Measurements from ENCODE around the gene RBP3. TPM values are rescaled to one million over a fixed set of nuclear protein-coding genes. Genes with fewer than 3 reads are reported as not detected.

RBP3 gene
- total RNA-seq, 2 donors from 2014 or later = not detected

DNA sequence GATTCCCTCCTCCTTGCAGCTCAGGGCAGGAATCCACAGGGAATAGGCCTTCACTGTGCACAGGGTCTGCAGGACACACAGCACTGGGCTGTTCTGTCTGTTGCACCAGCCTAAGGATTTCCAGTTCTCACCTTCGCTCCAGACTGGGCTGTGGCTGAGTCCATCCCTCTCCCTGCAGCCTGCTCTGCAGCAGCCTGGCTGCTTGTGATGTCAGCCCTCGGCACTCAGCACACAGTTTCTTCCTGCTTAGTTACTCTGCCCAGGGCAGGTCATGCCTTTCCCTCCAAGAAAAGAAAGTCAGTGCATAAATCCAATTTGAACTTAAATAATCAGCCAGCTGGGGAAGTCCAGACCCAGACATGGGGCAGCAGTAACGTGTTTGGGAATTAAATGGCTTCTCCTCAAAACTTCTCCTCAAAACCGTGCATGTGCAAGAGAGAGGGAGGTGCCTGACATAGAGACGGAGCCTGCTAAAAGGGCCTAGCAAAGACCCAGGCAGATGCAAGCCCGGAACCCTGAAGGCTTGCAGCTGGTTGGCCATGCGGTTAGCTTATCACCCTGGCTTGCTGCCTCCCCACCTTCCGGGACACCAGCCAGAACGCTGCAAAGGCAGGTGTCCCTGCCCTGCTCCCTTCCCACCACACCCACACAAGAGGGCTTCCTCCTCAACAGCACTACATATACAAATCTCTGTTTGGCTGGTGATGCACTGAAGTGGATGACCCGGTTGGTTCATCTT lies 36.8 kb upstream of the RBP3 start:
- H3K27me3 Mint-ChIP-seq = peaks cover 6% of the 10 kb centered on the region
- peaks cover 19% of the 10 kb centered on the region for H3K4me1 Mint-ChIP-seq
- H3K9me3 ChIP-seq (ENCODE audit: control insufficient read depth, low read length, poor library complexity, severe bottlenecking) = no peaks in the 10 kb centered on the region
- ATAC-seq (peak; percentile 79), DNase-seq (peak in 2 of 3 donors; percentile 17)
- peak overlapping the region; percentile 66 for H3K4me3 Mint-ChIP-seq
- no peaks in the 10 kb centered on the region for H3K36me3 Mint-ChIP-seq (ENCODE audit: low read depth)
- peak overlapping the region; percentile 61 for H3K27ac Mint-ChIP-seq

DNA sequence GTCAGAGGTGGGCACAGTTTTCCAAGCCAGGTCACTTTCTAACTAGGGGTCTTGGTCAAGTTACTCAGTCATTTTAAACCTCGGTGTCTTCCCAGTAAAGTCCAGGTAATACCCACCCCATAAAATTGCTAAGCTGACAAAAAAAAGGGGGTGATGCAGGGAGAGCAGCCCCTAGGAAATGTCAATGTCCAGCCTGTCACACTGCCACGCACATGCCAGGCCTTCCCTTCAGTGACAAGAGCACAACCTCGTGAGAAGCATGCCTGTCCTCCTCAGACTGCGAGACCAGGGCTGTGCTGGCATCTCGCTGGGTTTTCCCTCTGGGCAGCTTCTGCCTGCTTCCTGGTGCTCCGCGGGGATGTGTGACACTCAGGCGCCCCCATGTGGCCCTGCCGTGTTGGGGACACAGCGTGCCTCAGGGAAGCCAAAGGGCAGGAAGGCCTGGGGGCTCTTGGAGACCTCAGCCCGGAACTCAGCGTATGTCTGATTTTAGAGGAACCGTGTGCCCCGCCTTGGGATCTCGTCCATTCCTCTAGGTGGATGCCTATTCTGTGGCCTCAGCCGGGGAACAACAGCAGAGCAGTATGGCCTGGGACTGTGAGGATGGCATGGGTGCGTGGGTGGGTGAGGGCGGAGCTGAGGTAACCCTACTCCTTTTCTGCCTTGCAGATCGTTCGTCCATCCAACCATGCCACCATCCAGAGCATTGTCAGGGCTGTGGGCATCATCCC lies 36.1 kb upstream of the RBP3 start:
- Mint-ChIP-seq H3K27me3 (peaks cover 9% of the 10 kb centered on the region), H3K4me3 (peak overlapping the region; percentile 66), H3K27ac (peak overlapping the region; percentile 61), H3K36me3 (ENCODE audit: low read depth) (no peaks in the 10 kb centered on the region), H3K4me1 (peaks cover 16% of the 10 kb centered on the region)
- ATAC-seq (peak; percentile 90), DNase-seq (peak; percentile 52 to 72 (median 61))
- H3K9me3 ChIP-seq (ENCODE audit: control insufficient read depth, low read length, poor library complexity, severe bottlenecking) = no peaks in the 10 kb centered on the region

DNA sequence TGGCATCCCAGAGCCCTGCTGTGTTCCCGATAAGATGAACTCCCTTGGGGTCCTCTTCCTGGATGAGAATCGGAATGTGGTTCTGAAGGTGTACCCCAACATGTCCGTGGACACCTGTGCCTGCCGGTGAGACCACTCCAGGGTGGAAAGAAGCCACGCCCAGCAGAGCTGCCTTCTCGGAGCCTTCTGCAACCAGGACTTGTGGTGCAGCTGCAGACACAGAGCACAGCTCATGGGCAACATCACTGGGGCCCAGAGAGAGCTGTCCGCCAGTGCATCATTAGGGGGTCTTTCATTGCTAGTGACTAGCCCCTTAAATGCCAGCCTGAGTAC lies 35.5 kb upstream of the RBP3 start:
- Mint-ChIP-seq H3K4me3 (no peak overlapping the region), H3K27ac (no peak overlapping the region), H3K27me3 (peaks cover 12% of the 10 kb centered on the region), H3K4me1 (peaks cover 16% of the 10 kb centered on the region), H3K36me3 (ENCODE audit: low read depth) (no peaks in the 10 kb centered on the region)
- ATAC-seq (no peak), DNase-seq (no peak)
- H3K9me3 ChIP-seq (ENCODE audit: control insufficient read depth, low read length, poor library complexity, severe bottlenecking) = no peaks in the 10 kb centered on the region

DNA sequence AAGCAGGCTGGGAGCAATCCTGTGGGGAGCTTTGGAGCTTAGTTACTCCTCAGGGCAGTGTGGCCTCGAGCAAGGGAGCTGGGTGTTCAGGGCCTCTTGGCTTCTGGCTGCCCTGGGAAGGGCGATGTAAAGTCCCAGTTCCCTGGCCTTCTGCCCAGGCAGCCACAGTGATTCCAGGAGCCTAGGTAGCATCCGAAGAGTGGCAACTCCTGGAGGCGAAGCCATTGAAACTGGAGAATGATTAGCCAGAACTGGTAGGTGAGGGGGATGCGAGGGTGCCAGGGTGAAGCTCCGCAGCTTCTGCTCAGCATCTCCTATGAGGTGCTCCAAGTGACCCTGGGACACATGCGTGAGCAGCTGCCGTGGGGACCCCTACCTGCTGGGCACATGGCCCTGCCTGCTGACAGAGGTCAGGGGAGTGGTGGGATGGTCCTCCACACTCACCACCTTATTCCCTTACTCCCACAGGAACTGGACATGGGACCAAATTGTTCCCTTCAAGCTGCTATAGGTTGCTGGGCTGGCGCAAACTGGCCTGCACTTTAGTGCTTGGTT lies 33.7 kb upstream of the RBP3 start:
- ATAC-seq = no peak
- peaks cover 13% of the 10 kb centered on the region for H3K4me1 Mint-ChIP-seq

DNA sequence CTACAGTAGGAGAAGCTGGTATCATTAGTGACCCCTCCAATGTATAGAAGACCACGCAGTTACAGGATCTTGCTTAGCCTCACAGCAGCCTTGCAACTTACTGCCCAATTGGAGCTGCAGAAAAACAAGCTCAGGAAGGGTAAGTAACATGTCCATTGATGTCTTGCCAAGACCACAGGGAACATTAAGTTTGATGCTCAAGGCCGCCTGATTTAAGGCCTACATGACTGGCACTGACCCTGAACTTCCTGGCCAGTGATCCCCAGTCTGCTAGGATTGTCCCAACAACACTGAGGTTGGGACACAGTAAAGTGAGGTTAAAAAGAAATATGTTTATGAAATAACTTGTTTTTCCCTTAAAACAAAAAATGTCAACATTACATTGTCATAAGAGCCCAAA lies 32.7 kb upstream of the RBP3 start:
- ATAC-seq = no peak
- no peaks in the 10 kb centered on the region for H3K9me3 ChIP-seq (ENCODE audit: control insufficient read depth, low read length, poor library complexity, severe bottlenecking)
- H3K4me3 Mint-ChIP-seq = no peak overlapping the region
- H3K27ac Mint-ChIP-seq = no peak overlapping the region
- DNase-seq = no peak
- peaks cover 23% of the 10 kb centered on the region for H3K27me3 Mint-ChIP-seq
- peaks cover 12% of the 10 kb centered on the region for H3K4me1 Mint-ChIP-seq
- no peaks in the 10 kb centered on the region for H3K36me3 Mint-ChIP-seq (ENCODE audit: low read depth)

More for the DNA sequence above, 33.7 kb upstream of the RBP3 start:
- H3K9me3 ChIP-seq (ENCODE audit: control insufficient read depth, low read length, poor library complexity, severe bottlenecking) = no peaks in the 10 kb centered on the region
- Mint-ChIP-seq H3K4me3 (no peak overlapping the region), H3K27ac (no peak overlapping the region), H3K27me3 (peaks cover 19% of the 10 kb centered on the region), H3K36me3 (ENCODE audit: low read depth) (no peaks in the 10 kb centered on the region)
- DNase-seq = no peak

DNA sequence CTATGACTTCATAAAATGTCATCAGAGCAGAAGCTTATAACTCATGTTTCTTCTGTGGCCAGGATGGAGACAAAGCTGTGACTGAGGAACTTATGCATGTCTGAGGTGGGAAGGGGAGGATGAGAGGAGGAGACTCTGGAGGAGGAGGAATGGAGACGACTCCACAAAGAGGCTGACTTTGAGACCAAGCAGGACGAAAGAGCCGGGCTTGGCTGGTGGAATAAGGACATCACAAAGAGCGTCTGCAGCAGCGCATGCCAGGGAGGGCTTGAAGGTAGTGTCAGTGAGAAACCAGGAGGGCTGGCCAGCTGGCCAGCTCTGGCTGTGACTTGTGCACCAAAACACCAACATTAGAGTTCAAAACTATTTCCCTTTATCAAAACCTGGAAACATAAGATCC lies 32.0 kb upstream of the RBP3 start:
- DNase-seq (no peak), ATAC-seq (no peak)
- H3K4me3 Mint-ChIP-seq = no peak overlapping the region
- no peaks in the 10 kb centered on the region for H3K36me3 Mint-ChIP-seq (ENCODE audit: low read depth)
- H3K4me1 Mint-ChIP-seq = peaks cover 15% of the 10 kb centered on the region
- H3K27ac Mint-ChIP-seq = no peak overlapping the region
- H3K9me3 ChIP-seq (ENCODE audit: control insufficient read depth, low read length, poor library complexity, severe bottlenecking) = no peaks in the 10 kb centered on the region
- peaks cover 28% of the 10 kb centered on the region for H3K27me3 Mint-ChIP-seq

DNA sequence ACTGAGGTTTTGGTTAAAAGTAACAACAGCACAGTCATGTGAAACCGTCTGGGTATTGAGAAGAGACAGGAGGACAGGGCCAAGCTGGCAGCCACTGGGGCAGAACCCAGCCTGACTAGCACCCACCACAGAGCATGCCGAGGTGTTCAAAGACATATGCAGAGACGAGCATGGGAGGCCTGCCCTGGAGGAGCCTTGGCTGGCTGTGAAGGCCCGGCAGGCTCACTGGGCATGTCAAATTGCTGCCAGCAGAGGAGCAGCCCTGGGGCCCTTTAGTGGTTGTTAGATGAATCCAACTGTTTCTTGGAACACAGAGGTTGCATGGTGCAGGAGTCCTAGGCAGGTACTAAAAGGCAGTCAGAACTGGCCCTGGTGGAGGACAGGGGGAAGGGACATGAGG lies 30.9 kb upstream of the RBP3 start:
- Mint-ChIP-seq H3K27ac (no peak overlapping the region), H3K27me3 (peaks cover 39% of the 10 kb centered on the region), H3K4me1 (peaks cover 5% of the 10 kb centered on the region), H3K4me3 (no peak overlapping the region), H3K36me3 (ENCODE audit: low read depth) (no peaks in the 10 kb centered on the region)
- ATAC-seq (no peak), DNase-seq (no peak)
- H3K9me3 ChIP-seq (ENCODE audit: control insufficient read depth, low read length, poor library complexity, severe bottlenecking) = no peaks in the 10 kb centered on the region

DNA sequence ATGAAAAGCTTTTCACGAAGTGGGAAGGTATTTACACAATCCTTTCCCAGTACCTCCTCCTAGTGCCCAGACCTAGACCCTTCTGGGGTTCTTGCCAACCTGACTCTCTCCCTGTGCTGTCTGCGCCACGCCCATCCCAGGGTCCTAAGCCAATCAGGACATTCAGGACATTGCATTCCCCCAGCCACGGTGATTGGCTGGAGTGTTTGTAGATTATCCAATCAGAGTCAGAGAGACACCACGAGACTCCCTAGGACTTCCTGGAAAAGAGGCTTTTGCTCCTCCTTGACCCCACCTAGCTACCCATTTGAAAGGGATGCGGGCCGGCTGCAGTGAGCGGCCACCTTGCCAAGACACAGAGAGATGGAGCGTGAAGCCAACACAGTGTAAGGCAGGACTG lies 29.5 kb upstream of the RBP3 start:
- peaks cover 43% of the 10 kb centered on the region for H3K27me3 Mint-ChIP-seq
- DNase-seq = no peak
- H3K4me3 Mint-ChIP-seq = no peak overlapping the region
- no peaks in the 10 kb centered on the region for H3K36me3 Mint-ChIP-seq (ENCODE audit: low read depth)
- ATAC-seq = no peak
- peaks cover 5% of the 10 kb centered on the region for H3K4me1 Mint-ChIP-seq
- H3K27ac Mint-ChIP-seq = no peak overlapping the region
- no peaks in the 10 kb centered on the region for H3K9me3 ChIP-seq (ENCODE audit: control insufficient read depth, low read length, poor library complexity, severe bottlenecking)

DNA sequence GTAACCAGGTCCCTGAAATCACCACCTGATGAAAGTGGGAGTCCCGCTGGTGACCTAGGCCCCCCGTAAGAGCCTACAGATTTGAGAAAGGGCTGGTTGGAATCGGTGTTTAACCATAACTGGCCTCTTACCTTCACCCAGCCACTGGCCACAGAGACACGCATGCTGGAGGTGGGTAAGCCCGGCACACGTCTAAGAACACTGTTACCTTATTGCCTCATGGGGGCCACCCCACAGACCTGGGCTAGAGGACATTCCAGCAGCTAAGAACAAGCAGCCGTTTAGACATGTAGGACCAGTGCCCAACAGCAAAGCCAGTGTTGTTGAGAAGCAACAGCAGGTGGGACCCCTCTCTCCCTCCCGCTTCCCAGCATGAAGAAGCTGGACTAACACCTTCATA lies 28.4 kb upstream of the RBP3 start:
- H3K27ac Mint-ChIP-seq = no peak overlapping the region
- peaks cover 5% of the 10 kb centered on the region for H3K4me1 Mint-ChIP-seq
- H3K27me3 Mint-ChIP-seq = peaks cover 45% of the 10 kb centered on the region
- no peaks in the 10 kb centered on the region for H3K36me3 Mint-ChIP-seq (ENCODE audit: low read depth)
- DNase-seq = no peak
- H3K4me3 Mint-ChIP-seq = no peak overlapping the region
- no peak for ATAC-seq
- H3K9me3 ChIP-seq (ENCODE audit: control insufficient read depth, low read length, poor library complexity, severe bottlenecking) = no peaks in the 10 kb centered on the region

DNA sequence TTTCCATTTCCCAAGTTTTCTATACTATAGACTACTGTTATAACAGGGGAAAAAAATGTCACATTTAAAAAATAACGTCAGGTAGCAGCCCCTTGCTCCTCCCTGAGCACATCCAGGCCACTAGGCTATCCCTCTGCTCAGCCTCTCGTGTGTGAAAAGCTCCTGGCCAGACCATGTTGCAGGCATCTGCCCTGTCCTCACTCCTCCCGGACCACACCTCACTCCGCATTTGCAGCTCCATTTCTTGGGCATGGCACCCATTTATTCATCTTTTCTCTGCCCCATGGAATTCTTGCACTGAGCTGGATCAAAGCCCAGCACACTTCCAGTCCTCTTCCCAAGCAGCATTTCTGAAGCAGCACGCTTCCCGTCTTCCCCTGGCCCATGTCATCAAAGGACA lies 27.4 kb upstream of the RBP3 start:
- Mint-ChIP-seq H3K36me3 (ENCODE audit: low read depth) (no peaks in the 10 kb centered on the region), H3K4me3 (no peak overlapping the region), H3K27me3 (peaks cover 52% of the 10 kb centered on the region), H3K4me1 (peaks cover 5% of the 10 kb centered on the region), H3K27ac (peak overlapping the region; percentile 60)
- no peaks in the 10 kb centered on the region for H3K9me3 ChIP-seq (ENCODE audit: control insufficient read depth, low read length, poor library complexity, severe bottlenecking)
- no peak for DNase-seq
- ATAC-seq = no peak

DNA sequence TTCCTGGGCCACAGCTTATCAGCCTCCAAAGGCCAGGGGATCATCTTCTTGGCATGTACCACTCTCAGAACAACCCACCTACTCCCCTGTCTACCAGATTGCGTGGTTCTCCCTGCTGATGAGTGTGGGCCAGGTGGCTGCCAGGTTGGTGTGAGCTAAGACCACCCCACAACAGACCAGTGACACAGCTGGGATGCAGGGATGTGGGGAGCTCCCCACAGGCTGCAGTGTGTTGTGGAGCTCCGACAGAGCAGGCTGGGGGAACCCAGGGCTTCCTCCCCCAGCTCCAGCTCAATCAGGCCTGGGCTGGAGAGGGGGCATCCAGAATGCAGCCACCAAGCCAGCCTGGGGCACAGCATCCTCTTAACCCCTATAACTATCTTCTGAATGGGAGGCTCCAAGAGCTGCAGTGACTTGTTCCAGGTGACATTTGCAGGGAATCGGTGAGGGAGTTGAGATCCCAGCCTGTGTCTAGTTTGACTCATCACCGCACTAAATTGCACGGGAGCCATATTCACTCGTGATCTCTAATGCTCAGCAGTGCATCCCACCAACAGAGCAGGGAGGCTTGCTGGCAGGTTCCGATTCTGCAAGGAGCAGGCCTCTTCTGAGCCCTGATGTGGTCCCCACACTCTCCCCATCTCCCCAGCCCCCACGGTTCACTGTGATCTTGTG lies 26.5 kb upstream of the RBP3 start:
- Mint-ChIP-seq H3K36me3 (ENCODE audit: low read depth) (no peaks in the 10 kb centered on the region), H3K27me3 (peaks cover 47% of the 10 kb centered on the region), H3K4me1 (peaks cover 5% of the 10 kb centered on the region), H3K4me3 (no peak overlapping the region), H3K27ac (peak overlapping the region; percentile 60)
- ATAC-seq (no peak), DNase-seq (no peak)
- no peaks in the 10 kb centered on the region for H3K9me3 ChIP-seq (ENCODE audit: control insufficient read depth, low read length, poor library complexity, severe bottlenecking)

DNA sequence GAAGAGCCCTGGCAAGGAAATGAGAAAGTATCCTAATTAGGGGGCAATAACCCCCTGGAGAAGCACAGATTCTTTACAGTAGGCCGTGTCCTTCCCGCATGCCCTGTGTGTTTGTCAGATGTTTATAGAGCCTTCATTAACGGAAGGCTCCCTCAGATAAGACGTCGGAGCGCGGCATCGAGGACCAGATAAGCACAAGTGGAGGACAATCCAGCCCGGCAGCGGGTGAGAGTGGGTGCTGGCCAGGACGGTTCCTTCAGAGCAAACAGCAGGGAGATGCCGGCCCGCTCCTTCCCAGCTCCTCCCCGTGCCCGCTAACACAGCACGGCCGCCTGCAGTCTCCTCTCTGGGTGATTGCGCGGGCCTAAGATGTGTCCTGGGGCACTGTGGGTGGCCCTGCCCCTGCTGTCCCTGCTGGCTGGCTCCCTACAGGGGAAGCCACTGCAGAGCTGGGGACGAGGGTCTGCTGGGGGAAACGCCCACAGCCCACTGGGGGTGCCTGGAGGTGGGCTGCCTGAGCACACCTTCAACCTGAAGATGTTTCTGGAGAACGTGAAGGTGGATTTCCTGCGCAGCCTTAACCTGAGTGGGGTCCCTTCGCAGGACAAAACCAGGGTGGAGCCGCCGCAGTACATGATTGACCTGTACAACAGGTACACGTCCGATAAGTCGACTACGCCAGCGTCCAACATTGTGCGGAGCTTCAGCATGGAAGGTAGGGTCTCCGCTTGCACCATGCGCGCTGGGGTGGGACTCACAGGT lies 25.7 kb upstream of the RBP3 start, which contains the start of gene GDF2:
Gene GDF2, plus strand, starts transcription at position 155 of the 762 bp plus-strand sequence. Its CDS starts 215 bp downstream, at position 370.
- Mint-ChIP-seq H3K27ac (peak within 1 kb of the TSS; percentile 60), H3K27me3 (peaks cover 41% of the 10 kb centered on the region), H3K4me3 (no peak within 1 kb of the TSS), H3K36me3 (ENCODE audit: low read depth) (no peaks in the 10 kb centered on the region), H3K4me1 (peaks cover 5% of the 10 kb centered on the region)
- H3K9me3 ChIP-seq (ENCODE audit: control insufficient read depth, low read length, poor library complexity, severe bottlenecking) = no peaks in the 10 kb centered on the region
- DNase-seq = no peak
- ATAC-seq = no peak

DNA sequence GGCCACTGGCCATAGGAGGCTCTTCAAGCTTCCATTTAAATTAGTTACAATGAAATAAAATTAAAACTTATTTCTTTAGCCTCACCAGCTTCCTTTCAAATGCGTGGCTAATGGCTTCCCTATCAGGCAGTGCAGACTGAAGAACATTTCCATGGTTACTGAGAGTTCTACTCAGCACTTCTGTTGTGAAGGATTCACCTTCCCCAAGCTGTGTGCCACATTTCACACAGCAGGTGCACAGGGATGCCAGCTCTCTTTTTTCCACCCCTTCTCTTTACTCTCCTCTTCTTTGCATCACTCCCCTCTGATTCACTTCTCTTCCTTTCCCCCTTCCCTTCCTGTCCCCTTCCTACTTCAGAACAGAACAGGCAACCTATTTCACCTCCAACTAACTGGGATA lies 25.1 kb upstream of the RBP3 start:
- H3K9me3 ChIP-seq (ENCODE audit: control insufficient read depth, low read length, poor library complexity, severe bottlenecking) = no peaks in the 10 kb centered on the region
- Mint-ChIP-seq H3K4me1 (peaks cover 5% of the 10 kb centered on the region), H3K27me3 (peaks cover 41% of the 10 kb centered on the region), H3K4me3 (no peak overlapping the region), H3K27ac (no peak overlapping the region), H3K36me3 (ENCODE audit: low read depth) (no peaks in the 10 kb centered on the region)
- DNase-seq (no peak), ATAC-seq (no peak)
